KMS-11 (cell line): ENCODE results near the gene BSG.
A peak's percentile ranks its signal among the peaks of the same experiment; 100 is the strongest.

Experiments
- H2AFZ ChIP-seq: fragments of 200-600 bp; sonication (generic); 2 replicates; pipeline ENCODE4 v1.6.1; 2016; ENCODE audit warnings: antibody characterized with exemption, mixed run types, low read depth
- H3K27ac ChIP-seq: fragments of 200-600 bp; sonication (generic); 2 replicates; pipeline ENCODE4 v1.6.1; 2016; ENCODE audit warnings: mild to moderate bottlenecking, mixed run types
- H3K27me3 ChIP-seq: fragments of 200-600 bp; sonication (generic); 2 replicates; pipeline ENCODE4 v1.6.1; 2017; ENCODE audit warnings: mild to moderate bottlenecking, low read depth, mixed run types, moderate library complexity; ENCODE audit not compliant: insufficient read depth
- H3K36me3 ChIP-seq: fragments of 200-600 bp; sonication (generic); 2 replicates; pipeline ENCODE4 v1.6.1; 2017; ENCODE audit warnings: mild to moderate bottlenecking, mixed run types; ENCODE audit not compliant: insufficient read depth
- H3K4me1 ChIP-seq: fragments of 200-600 bp; sonication (generic); 2 replicates; pipeline ENCODE4 v1.6.1; 2016; ENCODE audit warnings: mild to moderate bottlenecking, low read depth, mixed run types; ENCODE audit not compliant: poor library complexity, severe bottlenecking
- H3K4me2 ChIP-seq: fragments of 200-600 bp; sonication (generic); 2 replicates; pipeline ENCODE4 v1.7.0; 2016; ENCODE audit warnings: mild to moderate bottlenecking, mixed run types
- H3K4me3 ChIP-seq: fragments of 200-600 bp; sonication (generic); IDR thresholded peaks from 2 replicates; pipeline ENCODE4 v1.6.1; 2017; ENCODE audit warnings: low read depth, low read length, mixed read lengths; ENCODE audit not compliant: insufficient read depth
- H3K79me2 ChIP-seq: fragments of 200-600 bp; sonication (generic); 2 replicates; pipeline ENCODE4 v1.6.1; 2016; ENCODE audit warnings: low read depth, mixed run types; ENCODE audit not compliant: insufficient read depth
- H3K9ac ChIP-seq: fragments of 200-600 bp; sonication (generic); 2 replicates; pipeline ENCODE4 v1.6.1; 2016; ENCODE audit warnings: mild to moderate bottlenecking, mixed run types
- H4K20me1 ChIP-seq: fragments of 200-600 bp; sonication (generic); 2 replicates; pipeline ENCODE4 v1.6.1; 2016; ENCODE audit warnings: mild to moderate bottlenecking, mixed run types; ENCODE audit not compliant: insufficient read depth
- CTCF ChIP-seq: fragments of 200-600 bp; sonication (generic); conservative IDR thresholded peaks from 2 replicates; pipeline ENCODE4 v1.6.1; 2017; ENCODE audit warnings: low read depth, mild to moderate bottlenecking, antibody characterized with exemption, low read length, moderate library complexity, mixed read lengths

Gene BSG

GRCh38 chr19:525857-526419 is 46.5 kb upstream of the BSG start:
- Histone ChIP-seq H3K9ac (no peak overlapping the region), H3K4me3 (no peak overlapping the region), H2AFZ (no peak overlapping the region), H3K4me1 (peaks cover 8% of the 10 kb centered on the region), H3K27me3 (peaks cover 26% of the 10 kb centered on the region), H3K36me3 (no peaks in the 10 kb centered on the region), H3K4me2 (no peak overlapping the region), H3K79me2 (no peaks in the 10 kb centered on the region), H3K27ac (no peak overlapping the region), H4K20me1 (no peaks in the 10 kb centered on the region)
- TF ChIP-seq CTCF, result no peak

- Histone ChIP-seq H3K27me3 (peaks cover 25% of the 10 kb centered on the region), H3K9ac (peak overlapping the region; percentile 39; the same call in 1 of the 2 replicates), H3K79me2 (peaks cover 17% of the 10 kb centered on the region; the same call in 1 of the 2 replicates), H3K36me3 (no peaks in the 10 kb centered on the region), H2AFZ (peak overlapping the region; percentile 91), H3K27ac (no peak overlapping the region), H4K20me1 (peaks cover 6% of the 10 kb centered on the region; the same call in 1 of the 2 replicates), H3K4me2 (peak overlapping the region; percentile 39; the same call in 1 of the 2 replicates), H3K4me1 (peaks cover 19% of the 10 kb centered on the region), H3K4me3 (no peak overlapping the region)
- TF ChIP-seq CTCF, result no peak
These were observed 42.0 kb upstream of the BSG start for GRCh38 chr19:530134-531008.

GRCh38 chr19:531009-531752 is 41.2 kb upstream of the BSG start:
- Histone ChIP-seq H3K4me2 (peak overlapping the region; percentile 39; the same call in 1 of the 2 replicates), H3K79me2 (peaks cover 17% of the 10 kb centered on the region; the same call in 1 of the 2 replicates), H2AFZ (peak overlapping the region; percentile 91), H3K4me3 (no peak overlapping the region), H3K9ac (peak overlapping the region; percentile 39; the same call in 1 of the 2 replicates), H4K20me1 (peaks cover 6% of the 10 kb centered on the region; the same call in 1 of the 2 replicates), H3K4me1 (peaks cover 19% of the 10 kb centered on the region), H3K27me3 (peaks cover 21% of the 10 kb centered on the region), H3K27ac (no peak overlapping the region), H3K36me3 (no peaks in the 10 kb centered on the region)
- no peak for TF ChIP-seq CTCF
